Thymus (tissue), 11 donors: ENCODE measurements around the gene RAB25. TPM values are rescaled to one million over a fixed set of nuclear protein-coding genes. Genes with fewer than 3 reads are reported as not detected.
"Not testable (repeated sequence)": the region's sequence is repeated elsewhere in the genome, so short reads cannot be mapped to it uniquely, and the experiment has no call there.

ENCODE experiments used
- DNase-seq, 9 donors: peaks; one replicate each; pipeline ENCODE4 v3.0.0-alpha.2; 2013; ENCODE audit warnings: low spot score in 9 of 9, low read depth in 6 of 9, missing footprints in 1 of 9
- H3K27ac ChIP-seq, 2 donors: one replicate each; pipeline ENCODE4 v1.5.1; 2013; ENCODE audit warnings: control low read depth in 1 of 2, low read depth in 1 of 2, low read length in 1 of 2, mild to moderate bottlenecking in 1 of 2, moderate library complexity in 1 of 2
- H3K27me3 ChIP-seq, 2 donors: one replicate each; pipeline ENCODE4 v1.5.1; 2013; ENCODE audit warnings: low read length in 1 of 2; ENCODE audit not compliant: control insufficient read depth in 2 of 2, insufficient read depth in 1 of 2
- H3K36me3 ChIP-seq, 2 donors: one replicate each; pipeline ENCODE4 v1.5.1; 2013; ENCODE audit warnings: low read length in 1 of 2, mild to moderate bottlenecking in 1 of 2, moderate library complexity in 1 of 2; ENCODE audit not compliant: control insufficient read depth in 2 of 2, insufficient read depth in 2 of 2
- H3K4me1 ChIP-seq, 2 donors: one replicate each; pipeline ENCODE4 v1.5.1; 2013; ENCODE audit warnings: low read length in 2 of 2; ENCODE audit not compliant: control insufficient read depth in 2 of 2, insufficient read depth in 2 of 2
- H3K4me3 ChIP-seq, 2 donors: one replicate each; pipeline ENCODE4 v1.5.1; 2013; ENCODE audit warnings: low read length in 2 of 2, control low read depth in 1 of 2, mild to moderate bottlenecking in 1 of 2
- H3K9me3 ChIP-seq, 2 donors: one replicate each; pipeline ENCODE4 v1.5.1; 2013; ENCODE audit warnings: low read length in 1 of 2, mild to moderate bottlenecking in 1 of 2; ENCODE audit not compliant: control insufficient read depth in 2 of 2, insufficient read depth in 1 of 2
- WGBS: extraction: QIAGEN DNeasy Blood & Tissue Kit; methylation state at CpG from one replicate; pipeline ENCODE4 v1.1.7; 2013; 5-methylcytosine and 5-hydroxymethylcytosine counted together
- polyA plus RNA-seq: library from polyadenylated mRNA; stranded (reverse); fragments of 200-250 nt; gene quantifications from one replicate; pipeline ENCODE4 v1.2.3, GENCODE V29; 2013
- total RNA-seq: library from RNA; stranded (reverse); fragments of 120-200 nt; gene quantifications from one replicate; pipeline ENCODE4 v1.2.4, GENCODE V29; 2013
- donor health status: healthy.

RAB25 gene
- total and polyA plus RNA-seq, 2 donors, result 17.6 to 43.1 TPM

GRCh38 chr1:156115514-156116374, 54.8 kb downstream of the RAB25 start:
- no peaks in the 10 kb centered on the region for H3K9me3 ChIP-seq
- peak overlapping the region; percentile 33 to 80 for H3K27ac ChIP-seq
- H3K4me3 ChIP-seq, result peak overlapping the region; percentile 47
- H3K4me1 ChIP-seq, result peaks cover 0 to 19% of the 10 kb centered on the region in 2 donors
- 30% methylated on average over 19 of the region's 19 CpGs for WGBS
- H3K27me3 ChIP-seq, result peaks cover 39 to 88% of the 10 kb centered on the region in 2 donors
- H3K36me3 ChIP-seq, result no peaks in the 10 kb centered on the region
- no peak for DNase-seq

- H3K4me1 ChIP-seq, result peaks cover 0 to 21% of the 10 kb centered on the region in 2 donors
- peaks cover 39 to 89% of the 10 kb centered on the region in 2 donors for H3K27me3 ChIP-seq
- not testable (repeated sequence) for H3K36me3 ChIP-seq, DNase-seq, H3K9me3 ChIP-seq, H3K27ac ChIP-seq, H3K4me3 ChIP-seq
- 94% methylated on average over 5 of the region's 5 CpGs for WGBS
These were observed 55.8 kb downstream of the RAB25 start for GRCh38 chr1:156116731-156117130.

- no peak overlapping the region for H3K27ac ChIP-seq
- peaks cover 0 to 23% of the 10 kb centered on the region in 2 donors for H3K4me1 ChIP-seq
- WGBS, result 94% methylated on average over 13 of the region's 13 CpGs
- DNase-seq, result no peak
- no peak overlapping the region for H3K4me3 ChIP-seq
- peaks cover 37 to 83% of the 10 kb centered on the region in 2 donors for H3K27me3 ChIP-seq
- no peaks in the 10 kb centered on the region for H3K36me3 ChIP-seq
- no peaks in the 10 kb centered on the region for H3K9me3 ChIP-seq
These were observed 56.6 kb downstream of the RAB25 start for GRCh38 chr1:156117414-156118176.

GRCh38 chr1:156118177-156118868, 57.4 kb downstream of the RAB25 start:
- H3K27ac ChIP-seq, result peak overlapping the region in 1 of 2 donors; percentile 40
- peaks cover 0 to 31% of the 10 kb centered on the region in 2 donors for H3K4me1 ChIP-seq
- 92% methylated on average over 8 of the region's 8 CpGs for WGBS
- no peaks in the 10 kb centered on the region for H3K9me3 ChIP-seq
- DNase-seq, result no peak
- H3K4me3 ChIP-seq, result no peak overlapping the region
- H3K36me3 ChIP-seq, result no peaks in the 10 kb centered on the region
- peaks cover 36 to 83% of the 10 kb centered on the region in 2 donors for H3K27me3 ChIP-seq

GRCh38 chr1:156119503-156120209, 58.7 kb downstream of the RAB25 start:
- Histone ChIP-seq H3K36me3 (no peaks in the 10 kb centered on the region), H3K4me3 (no peak overlapping the region), H3K27me3 (peaks cover 24 to 78% of the 10 kb centered on the region in 2 donors), H3K27ac (peak overlapping the region in 1 of 2 donors; percentile 18), H3K4me1 (peaks cover 3 to 35% of the 10 kb centered on the region in 2 donors), H3K9me3 (no peaks in the 10 kb centered on the region)
- WGBS, result 57% methylated on average over 3 of the region's 3 CpGs
- no peak for DNase-seq

Other genes starting within 250 kb of the RAB25 start
- gene GON4L, start 203.9 kb upstream of the RAB25 start, total RNA-seq, result 31.6 TPM
- gene GON4L, start 203.9 kb upstream of the RAB25 start, polyA plus RNA-seq, result 33.0 TPM
- gene SYT11, start 201.6 kb upstream of the RAB25 start, total RNA-seq, result 3.6 TPM
- 3.3 TPM for gene SYT11, start 201.6 kb upstream of the RAB25 start, polyA plus RNA-seq
- gene RIT1, start 149.8 kb upstream of the RAB25 start, total RNA-seq, result 24.4 TPM
- gene RIT1, start 149.8 kb upstream of the RAB25 start, polyA plus RNA-seq, result 17.2 TPM
- 31.3 TPM for gene KHDC4, start 126.7 kb upstream of the RAB25 start, total RNA-seq
- 45.8 TPM for gene KHDC4, start 126.7 kb upstream of the RAB25 start, polyA plus RNA-seq
- gene RXFP4, start 119.5 kb upstream of the RAB25 start, total RNA-seq, result not detected
- 0.18 TPM for gene RXFP4, start 119.5 kb upstream of the RAB25 start, polyA plus RNA-seq
- gene ARHGEF2, start 82.6 kb upstream of the RAB25 start, total RNA-seq, result 42.3 TPM
- gene ARHGEF2, start 82.6 kb upstream of the RAB25 start, polyA plus RNA-seq, result 58.5 TPM
- 262 TPM for gene SSR2, start 40.2 kb upstream of the RAB25 start, total RNA-seq
- gene SSR2, start 40.2 kb upstream of the RAB25 start, polyA plus RNA-seq, result 251 TPM
- gene UBQLN4, start 7.4 kb upstream of the RAB25 start, total RNA-seq, result 10.4 TPM
- gene UBQLN4, start 7.4 kb upstream of the RAB25 start, polyA plus RNA-seq, result 15.1 TPM
- 75.9 TPM for gene LAMTOR2, start 6.4 kb upstream of the RAB25 start, total RNA-seq
- gene LAMTOR2, start 6.4 kb upstream of the RAB25 start, polyA plus RNA-seq, result 82.2 TPM
- 1.3 TPM for gene MEX3A, start 21.3 kb downstream of the RAB25 start, total RNA-seq
- 0.55 TPM for gene MEX3A, start 21.3 kb downstream of the RAB25 start, polyA plus RNA-seq
- gene LMNA, start 53.6 kb downstream of the RAB25 start, total RNA-seq, result 51.6 TPM
- gene LMNA, start 53.6 kb downstream of the RAB25 start, polyA plus RNA-seq, result 68.3 TPM
- 6.4 TPM for gene SEMA4A, start 92.4 kb downstream of the RAB25 start, total RNA-seq
- gene SEMA4A, start 92.4 kb downstream of the RAB25 start, polyA plus RNA-seq, result 14.8 TPM
- gene SLC25A44, start 132.9 kb downstream of the RAB25 start, total RNA-seq, result 8.8 TPM
- 10.7 TPM for gene SLC25A44, start 132.9 kb downstream of the RAB25 start, polyA plus RNA-seq
- gene PMF1, start 151.8 kb downstream of the RAB25 start, total RNA-seq, result 56.8 TPM
- 67.4 TPM for gene PMF1, start 151.8 kb downstream of the RAB25 start, polyA plus RNA-seq
- gene BGLAP, start 181.0 kb downstream of the RAB25 start, total RNA-seq, result 0.66 TPM
- 4.3 TPM for gene BGLAP, start 181.0 kb downstream of the RAB25 start, polyA plus RNA-seq
- gene PAQR6, start 186.9 kb downstream of the RAB25 start, total RNA-seq, result 0.61 TPM
- 8.6 TPM for gene PAQR6, start 186.9 kb downstream of the RAB25 start, polyA plus RNA-seq
- 32.3 TPM for gene SMG5, start 221.7 kb downstream of the RAB25 start, total RNA-seq
- 28.2 TPM for gene SMG5, start 221.7 kb downstream of the RAB25 start, polyA plus RNA-seq
- 3.4 TPM for gene TMEM79, start 223.2 kb downstream of the RAB25 start, total RNA-seq
- gene TMEM79, start 223.2 kb downstream of the RAB25 start, polyA plus RNA-seq, result 10.2 TPM
- gene GLMP, start 234.5 kb downstream of the RAB25 start, total RNA-seq, result 20.3 TPM
- gene GLMP, start 234.5 kb downstream of the RAB25 start, polyA plus RNA-seq, result 40.0 TPM
- gene VHLL, start 238.1 kb downstream of the RAB25 start, total RNA-seq, result not detected
- gene VHLL, start 238.1 kb downstream of the RAB25 start, polyA plus RNA-seq, result 0.09 TPM